AG04450 (cell line): ENCODE measurements around the gene CAPN5. TPM values are rescaled to one million over a fixed set of nuclear protein-coding genes. Genes with fewer than 3 reads are reported as not detected.

Experiments
- CTCF ChIA-PET: fragments of 300-600, 350-600 bp; formaldehyde crosslinking; extraction: SDS; loops from one replicate; lab custom pipeline; 2022; ENCODE audit warnings: antibody characterized with exemption, inconsistent platforms; lab: Charles Lee
- POLR2A ChIA-PET: fragments of 350-600 bp; formaldehyde crosslinking; extraction: SDS; loops from one replicate; lab custom pipeline; 2021; ENCODE audit warnings: antibody characterized with exemption, inconsistent platforms; lab: Yijun Ruan, JAX
- DNase-seq: peaks from one replicate; pipeline ENCODE4 v3.0.0-alpha.2; 2011; ENCODE audit warnings: low read depth, low spot score
- H3K27ac ChIP-seq: one replicate; pipeline ENCODE4 v1.5.1; 2012; ENCODE audit warnings: low read depth, low read length, control low read depth
- H3K27me3 ChIP-seq: one replicate; pipeline ENCODE4 v1.6.0; 2012; ENCODE audit warnings: low read length; ENCODE audit not compliant: control insufficient read depth, insufficient read depth
- H3K4me3 ChIP-seq: 2 replicates; pipeline ENCODE4 v1.5.1; 2011; ENCODE audit warnings: mild to moderate bottlenecking, low read depth, low read length, control low read depth
- H3K9me3 ChIP-seq: 2 replicates; pipeline ENCODE4 v1.5.1; 2012; ENCODE audit warnings: low read length; ENCODE audit not compliant: control insufficient read depth, insufficient read depth
- CTCF ChIP-seq: IDR thresholded peaks from 2 replicates; pipeline ENCODE4 v1.5.1; 2011; ENCODE audit warnings: low read depth, low read length, control low read depth, inconsistent platforms
- polyA plus RNA-seq: library from polyadenylated mRNA; depleted of rRNA; stranded (reverse); fragments of >200 nt; gene quantifications from 2 replicates; pipeline ENCODE4 v1.2.3, GENCODE V29; 2011

Gene CAPN5
- polyA plus RNA-seq, 1 experiment, result 18.6 TPM

GRCh38 chr11:77158041-77158695, 91.4 kb downstream of the CAPN5 start:
- ChIA-PET POLR2A (no interaction called here), CTCF (no interaction called here)
- Histone ChIP-seq H3K4me3 (no peak overlapping the region), H3K9me3 (no peaks in the 10 kb centered on the region; the same call in 1 of the 2 replicates), H3K27ac (no peak overlapping the region), H3K27me3 (peaks cover 46% of the 10 kb centered on the region)
- DNase-seq, result no peak
- TF ChIP-seq CTCF, result no peak

GRCh38 chr11:77159219-77159936, 92.6 kb downstream of the CAPN5 start:
- TF ChIP-seq CTCF, result no peak
- H3K27me3 ChIP-seq, result peaks cover 46% of the 10 kb centered on the region
- no peak for DNase-seq
- CTCF ChIA-PET, result interaction anchor here (1.0 kb wide), 1 partner anchor 29 kb away, joined by 4 read pairs; no protein-coding TSS in a partner anchor
- no peak overlapping the region for H3K4me3 ChIP-seq
- POLR2A ChIA-PET, result no interaction called here
- H3K27ac ChIP-seq, result no peak overlapping the region
- no peaks in the 10 kb centered on the region; the same call in 1 of the 2 replicates for H3K9me3 ChIP-seq

GRCh38 chr11:77159937-77160495, 93.2 kb downstream of the CAPN5 start:
- DNase-seq, result no peak
- ChIA-PET POLR2A (no interaction called here), CTCF (interaction anchor here (1.0 kb wide), 1 partner anchor 28 kb away, joined by 4 read pairs; no protein-coding TSS in a partner anchor)
- Histone ChIP-seq H3K27me3 (peaks cover 49% of the 10 kb centered on the region), H3K27ac (no peak overlapping the region), H3K9me3 (no peaks in the 10 kb centered on the region; the same call in 1 of the 2 replicates), H3K4me3 (no peak overlapping the region)
- TF ChIP-seq CTCF, result no peak

GRCh38 chr11:77163271-77163670, 96.5 kb downstream of the CAPN5 start:
- ChIA-PET CTCF (no interaction called here), POLR2A (no interaction called here)
- peaks cover 39% of the 10 kb centered on the region for H3K27me3 ChIP-seq
- H3K4me3 ChIP-seq, result no peak overlapping the region
- no peak for DNase-seq
- no peaks in the 10 kb centered on the region; the same call in 1 of the 2 replicates for H3K9me3 ChIP-seq
- no peak overlapping the region for H3K27ac ChIP-seq
- TF ChIP-seq CTCF, result no peak

- POLR2A ChIA-PET, result no interaction called here
Observed at GRCh38 chr11:77165066-77165465, 98.3 kb downstream of the CAPN5 start.

More at GRCh38 chr11:77165066-77165465, 98.3 kb downstream of the CAPN5 start:
- CTCF ChIA-PET, result no interaction called here
- Histone ChIP-seq H3K27ac (no peak overlapping the region), H3K4me3 (no peak overlapping the region), H3K9me3 (no peaks in the 10 kb centered on the region; the same call in 1 of the 2 replicates), H3K27me3 (peaks cover 32% of the 10 kb centered on the region)
- DNase-seq, result no peak
- TF ChIP-seq CTCF, result no peak
